GM19324 (cell line): ENCODE data around the gene DTX3.
"Not testable (repeated sequence)": the region's sequence is repeated elsewhere in the genome, so short reads cannot be mapped to it uniquely, and the experiment has no call there.

Experiments
- ATAC-seq: cut with Tn5 transposase; IDR thresholded peaks from one replicate; pipeline ENCODE4 v1.9.1; 2021; ENCODE audit warnings: mild to moderate bottlenecking, moderate library complexity; ENCODE audit not compliant: unreplicated experiment, low FRiP score

DTX3 gene

GRCh38 chr12:57604454-57604991 is at the start of gene DTX3:
Gene DTX3 (plus strand): TSS chr12:57604824. CDS start chr12:57606518, 1,694 bp downstream.
- no peak for ATAC-seq

DNA sequence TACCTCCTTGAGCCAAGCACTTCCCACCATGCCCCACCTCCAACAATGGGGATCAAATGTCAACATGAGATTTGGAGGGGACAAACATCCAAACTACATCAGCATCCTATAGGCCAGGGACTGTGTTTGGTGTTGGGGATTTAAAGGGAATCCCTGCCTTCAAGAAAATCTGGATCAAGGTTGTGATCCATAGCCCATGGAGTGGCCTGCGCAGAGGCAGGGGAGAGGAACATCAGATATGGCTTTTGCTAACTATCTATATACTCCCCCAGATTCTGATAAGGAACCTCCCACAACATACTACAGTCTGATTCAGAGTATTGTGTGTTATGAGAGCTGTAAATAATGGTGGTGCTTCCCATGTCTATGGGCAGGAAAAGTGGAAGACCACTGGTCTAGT is 49.7 kb upstream of the DTX3 start:
- no peak for ATAC-seq

- ATAC-seq, result no peak
Measured at GRCh38 chr12:57558864-57559263, 45.8 kb upstream of the DTX3 start.

DNA sequence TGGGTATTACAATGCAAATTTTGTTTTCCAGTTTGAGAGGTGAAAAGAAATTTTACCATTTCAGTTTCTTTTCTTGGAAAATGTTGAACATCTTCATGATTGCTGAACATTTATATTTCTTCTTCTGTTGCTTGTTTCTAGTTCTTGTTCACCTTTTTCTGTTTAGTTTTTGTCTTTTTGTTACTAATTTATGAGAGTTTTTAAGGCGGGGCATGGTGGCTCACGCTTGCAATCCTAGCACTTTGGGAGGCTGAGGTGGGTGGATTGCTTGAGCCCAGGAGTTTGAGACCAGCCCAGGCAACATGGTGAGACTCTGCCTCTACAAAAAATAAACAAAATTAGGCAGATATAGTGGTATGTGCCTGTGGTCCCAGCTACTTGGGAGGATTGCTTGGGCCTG is 44.1 kb upstream of the DTX3 start:
- ATAC-seq, result no peak

GRCh38 chr12:57561117-57561516 is 43.5 kb upstream of the DTX3 start:
- not testable (repeated sequence) for ATAC-seq

DNA sequence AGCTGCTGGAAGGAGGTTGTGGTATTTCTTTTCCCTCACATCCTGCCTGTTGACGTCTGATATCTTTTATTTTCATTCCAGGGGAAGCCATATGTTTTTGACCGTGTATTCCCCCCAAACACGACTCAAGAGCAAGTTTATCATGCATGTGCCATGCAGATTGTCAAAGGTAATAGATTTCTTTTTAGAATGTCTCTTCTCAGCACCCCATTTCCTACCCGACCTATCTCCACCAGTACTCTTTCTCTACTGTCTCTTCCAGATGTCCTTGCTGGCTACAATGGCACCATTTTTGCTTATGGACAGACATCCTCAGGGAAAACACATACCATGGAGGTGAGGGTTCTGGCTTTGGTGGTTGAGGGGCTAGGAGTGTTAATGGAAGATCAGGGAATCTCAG is 41.3 kb upstream of the DTX3 start:
- ATAC-seq, result no peak

DNA sequence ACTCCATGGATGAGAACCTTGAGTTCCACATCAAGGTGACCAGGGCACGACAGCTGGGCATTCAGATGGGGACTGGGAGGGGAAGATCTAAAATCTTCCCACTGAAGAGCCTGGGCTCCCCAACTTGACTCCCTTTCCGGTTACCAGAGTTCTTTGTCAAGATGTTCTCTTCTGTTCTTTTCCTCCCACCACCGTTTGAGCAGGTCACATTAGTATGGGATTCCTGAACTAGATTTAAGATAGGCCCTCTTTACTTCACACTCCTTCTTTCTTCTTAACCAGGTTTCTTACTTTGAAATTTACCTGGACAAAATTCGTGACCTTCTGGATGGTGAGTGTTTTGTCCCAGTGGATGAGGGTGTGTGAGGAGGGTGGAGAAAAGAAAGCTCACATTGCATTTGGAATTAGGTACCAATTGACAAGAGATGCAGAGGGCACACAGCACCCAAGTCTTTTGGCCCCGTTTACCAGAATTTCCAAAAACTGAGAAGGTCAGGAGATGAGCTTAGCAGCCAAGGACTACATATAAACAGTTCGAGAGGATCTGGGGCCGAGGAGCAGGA is 40.4 kb upstream of the DTX3 start:
- ATAC-seq, result no peak

DNA sequence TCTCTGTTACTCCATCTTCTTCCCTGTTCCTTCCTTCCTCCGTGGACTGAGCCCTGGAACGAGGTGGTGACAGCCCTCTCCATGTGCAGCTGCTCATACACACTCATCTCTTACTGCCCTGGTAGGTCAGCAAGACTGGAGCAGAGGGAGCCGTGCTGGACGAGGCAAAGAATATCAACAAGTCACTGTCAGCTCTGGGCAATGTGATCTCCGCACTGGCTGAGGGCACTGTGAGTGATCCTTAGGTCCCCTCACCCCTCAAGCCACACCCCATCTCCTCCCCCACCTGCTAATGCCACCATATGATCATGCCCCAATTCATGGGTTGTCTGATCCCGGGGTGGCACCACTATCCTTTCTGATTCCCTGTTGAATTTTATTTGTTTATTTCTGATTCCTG is 35.8 kb upstream of the DTX3 start:
- no peak for ATAC-seq

DNA sequence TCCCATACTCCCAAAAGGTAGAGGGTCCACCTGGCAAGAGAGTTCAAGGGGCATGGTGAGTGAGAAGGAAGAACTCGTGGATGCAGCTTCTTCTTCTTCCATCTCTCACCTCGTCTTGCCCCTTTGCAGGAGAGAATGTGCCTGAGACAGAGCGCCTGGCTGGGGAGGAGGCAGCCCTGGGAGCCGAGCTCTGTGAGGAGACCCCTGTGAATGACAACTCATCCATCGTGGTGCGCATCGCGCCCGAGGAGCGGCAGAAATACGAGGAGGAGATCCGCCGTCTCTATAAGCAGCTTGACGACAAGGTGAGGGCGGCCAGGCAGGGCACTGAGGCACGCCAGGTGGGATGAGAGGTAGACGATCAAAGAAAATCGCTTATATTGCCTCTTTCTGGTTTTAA is 34.8 kb upstream of the DTX3 start:
- no peak for ATAC-seq

DNA sequence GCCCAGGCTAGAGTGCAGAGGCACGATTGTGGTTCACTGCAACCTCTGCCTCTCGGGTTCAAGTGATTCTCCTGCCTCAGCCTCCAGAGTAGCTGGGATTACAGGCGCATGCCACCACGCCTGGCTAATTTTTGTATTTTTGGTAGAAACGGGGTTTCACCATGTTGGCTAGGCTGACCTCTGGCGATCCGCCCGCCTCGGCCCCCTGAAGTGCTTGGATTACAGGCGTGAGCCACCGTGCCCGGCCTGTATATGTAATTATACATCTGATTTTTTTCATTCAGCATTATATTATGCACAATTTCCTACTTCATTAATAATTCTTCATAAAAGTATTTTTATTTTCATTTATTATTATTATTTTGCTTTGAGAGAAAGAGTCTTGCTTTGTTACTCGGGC is 34.2 kb upstream of the DTX3 start:
- ATAC-seq, result not testable (repeated sequence)

- ATAC-seq, result no peak
Measured at GRCh38 chr12:57571926-57572762, 32.5 kb upstream of the DTX3 start.

GRCh38 chr12:57574795-57575194 is 29.8 kb upstream of the DTX3 start:
- ATAC-seq, result no peak

DNA sequence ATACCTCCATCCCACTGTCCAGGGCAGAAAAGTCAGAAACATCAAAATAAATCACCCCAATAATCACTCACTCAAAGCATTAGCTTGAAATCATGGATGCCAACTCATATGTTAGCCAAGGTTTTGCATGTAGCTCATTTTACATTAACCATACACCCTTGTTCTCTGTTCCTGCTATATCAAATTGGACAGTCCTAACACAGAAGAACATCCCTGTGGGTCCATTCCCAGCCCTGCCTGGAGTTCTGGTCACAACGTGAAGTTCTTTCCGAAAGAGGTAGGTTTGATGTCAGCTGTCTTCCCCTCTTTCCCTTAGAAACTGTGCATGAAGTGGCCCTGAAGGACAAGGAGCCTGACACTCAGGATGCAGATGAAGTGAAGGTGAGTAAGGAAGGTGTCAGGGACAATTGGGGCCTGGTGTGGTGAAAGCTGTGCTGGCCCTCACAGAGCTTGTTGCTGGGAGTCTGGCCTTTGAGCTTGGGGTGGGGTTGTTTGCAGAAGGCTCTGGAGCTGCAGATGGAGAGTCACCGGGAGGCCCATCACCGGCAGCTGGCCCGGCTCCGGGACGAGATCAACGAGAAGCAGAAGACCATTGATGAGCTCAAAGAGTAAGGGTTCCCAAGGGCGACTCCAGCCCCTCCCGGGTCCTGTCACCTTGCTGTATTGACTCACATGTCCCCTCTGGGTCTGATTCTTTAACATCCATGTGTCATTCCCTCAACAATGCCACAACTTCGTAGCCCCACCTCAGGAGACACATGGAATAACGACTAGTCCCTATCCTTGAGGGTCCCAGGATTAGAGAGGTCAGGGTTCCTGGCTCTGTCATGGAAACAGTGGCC is 28.6 kb upstream of the DTX3 start:
- ATAC-seq, result no peak

DNA sequence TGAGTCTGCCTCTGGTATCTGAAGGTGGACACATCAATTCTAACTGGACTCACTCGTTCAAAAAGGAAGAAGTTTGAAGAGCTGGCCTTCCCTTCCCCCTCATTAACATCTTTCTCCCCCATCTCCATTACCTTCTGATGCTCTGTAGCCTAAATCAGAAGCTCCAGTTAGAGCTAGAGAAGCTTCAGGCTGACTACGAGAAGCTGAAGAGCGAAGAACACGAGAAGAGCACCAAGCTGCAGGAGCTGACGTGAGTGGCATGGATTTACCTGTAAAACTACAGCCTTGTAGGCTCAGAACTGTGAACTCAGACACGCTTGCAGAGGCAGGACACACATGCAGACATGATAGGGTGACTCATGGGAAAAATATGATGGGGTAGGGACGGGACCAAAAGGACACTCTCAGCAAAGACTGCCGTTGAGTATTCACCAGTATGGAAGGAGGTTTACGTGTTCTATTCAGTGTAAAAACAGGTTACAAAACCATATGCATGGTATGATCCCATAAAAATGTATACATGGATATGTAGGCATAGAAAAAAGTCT is 27.9 kb upstream of the DTX3 start:
- no peak for ATAC-seq

DNA sequence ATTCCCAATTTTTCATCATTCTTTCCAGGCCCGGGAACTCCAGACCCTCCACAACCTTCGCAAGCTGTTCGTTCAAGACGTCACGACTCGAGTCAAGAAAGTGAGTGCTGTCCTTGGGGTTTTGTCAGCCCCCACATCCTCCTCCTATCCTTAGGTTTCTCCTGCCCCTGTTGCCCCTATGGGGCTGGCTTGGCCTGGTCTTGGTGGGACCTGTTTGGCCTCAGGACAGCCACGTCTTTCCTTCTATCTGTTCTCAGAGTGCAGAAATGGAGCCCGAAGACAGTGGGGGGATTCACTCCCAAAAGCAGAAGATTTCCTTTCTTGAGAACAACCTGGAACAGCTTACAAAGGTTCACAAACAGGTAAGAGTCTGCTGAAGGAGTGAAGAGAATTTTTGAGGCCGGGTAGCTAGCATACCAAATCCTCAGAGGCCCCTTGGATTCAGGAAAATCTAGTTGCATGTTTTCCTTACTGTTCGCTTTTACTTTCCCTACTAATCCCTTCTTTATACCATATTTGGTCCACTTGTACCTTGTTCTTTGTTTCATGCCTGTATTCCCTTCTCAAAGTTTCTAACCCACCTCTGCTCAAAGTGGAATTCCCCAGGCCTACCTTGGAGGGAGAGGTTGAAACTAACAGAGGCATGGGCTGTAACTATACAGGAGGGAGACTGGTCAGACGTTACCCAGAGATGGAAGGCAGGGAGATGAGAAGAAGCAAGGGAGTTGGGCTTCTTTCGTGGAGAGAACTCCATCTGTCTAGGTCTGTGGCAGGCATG is 26.5 kb upstream of the DTX3 start:
- ATAC-seq, result no peak

- ATAC-seq, result no peak
Measured at GRCh38 chr12:57579011-57579410, 25.6 kb upstream of the DTX3 start.

GRCh38 chr12:57579677-57580465 is 24.8 kb upstream of the DTX3 start:
- no peak for ATAC-seq

DNA sequence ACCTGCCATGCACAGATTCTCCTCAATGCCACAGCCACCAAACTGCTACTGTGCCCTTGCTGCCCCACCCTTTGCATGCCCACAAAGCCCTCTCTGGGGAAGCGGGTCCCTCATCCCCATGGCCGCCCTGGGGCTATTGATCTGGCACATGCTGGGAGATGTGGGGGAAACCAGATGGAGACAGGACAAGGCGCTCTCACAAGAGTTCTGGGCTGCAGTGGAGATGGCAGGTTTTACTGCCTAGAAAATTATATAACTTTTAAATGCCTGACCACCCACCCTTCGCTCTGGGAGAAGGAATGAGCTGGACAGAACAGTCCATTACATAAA is 24.2 kb upstream of the DTX3 start:
- no peak for ATAC-seq

- no peak for ATAC-seq
Measured at GRCh38 chr12:57581802-57582201, 22.8 kb upstream of the DTX3 start.
